ENCODE measurements around the gene ELF2.
"Not testable (repeated sequence)": the region's sequence is repeated elsewhere in the genome, so short reads cannot be mapped to it uniquely, and the experiment has no call there.

ELF2 gene

DNA sequence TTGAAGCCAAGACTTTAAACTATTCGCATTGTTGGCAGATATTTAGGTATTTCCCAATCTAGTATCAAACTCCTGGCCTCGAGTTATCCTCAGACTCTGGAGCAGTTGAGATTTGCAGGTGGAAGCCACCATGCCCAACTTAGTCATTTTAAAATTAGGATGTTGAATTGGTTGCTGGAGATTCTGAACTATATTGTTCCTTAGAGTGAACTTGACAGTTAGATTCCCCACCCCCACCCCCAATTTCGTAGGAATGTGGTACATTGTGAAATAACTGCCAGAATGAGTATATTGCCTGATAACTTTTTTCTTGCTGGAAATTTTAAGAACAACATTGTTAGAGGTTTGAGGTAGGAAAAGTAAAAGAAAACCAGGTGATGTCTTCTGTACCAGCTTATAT is 159.2 kb downstream of the ELF2 start:
- no peak for DNase-seq

DNA sequence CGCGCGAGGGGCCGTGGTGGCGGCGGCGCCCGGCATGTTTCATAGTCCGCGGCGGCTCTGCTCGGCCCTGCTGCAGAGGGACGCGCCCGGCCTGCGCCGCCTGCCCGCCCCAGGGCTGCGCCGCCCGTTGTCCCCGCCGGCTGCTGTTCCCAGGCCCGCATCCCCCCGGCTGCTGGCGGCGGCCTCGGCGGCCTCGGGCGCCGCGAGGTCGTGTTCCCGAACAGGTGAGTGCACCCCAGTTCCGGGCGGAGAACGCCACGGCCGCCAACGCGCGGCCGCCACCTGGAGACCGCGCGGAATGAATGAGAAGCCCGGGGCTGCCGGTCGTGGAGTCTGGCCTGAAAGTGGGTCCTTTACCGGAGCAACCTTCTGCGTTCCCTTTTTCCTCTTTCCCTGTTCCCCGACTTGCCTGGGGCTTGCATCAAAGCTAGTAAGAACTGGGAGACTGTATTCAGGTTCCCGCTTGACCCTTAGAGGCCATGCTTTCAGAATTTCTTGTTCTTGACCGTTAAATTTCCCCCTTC is 161.0 kb downstream of the ELF2 start:
- DNase-seq, result no peak

DNA sequence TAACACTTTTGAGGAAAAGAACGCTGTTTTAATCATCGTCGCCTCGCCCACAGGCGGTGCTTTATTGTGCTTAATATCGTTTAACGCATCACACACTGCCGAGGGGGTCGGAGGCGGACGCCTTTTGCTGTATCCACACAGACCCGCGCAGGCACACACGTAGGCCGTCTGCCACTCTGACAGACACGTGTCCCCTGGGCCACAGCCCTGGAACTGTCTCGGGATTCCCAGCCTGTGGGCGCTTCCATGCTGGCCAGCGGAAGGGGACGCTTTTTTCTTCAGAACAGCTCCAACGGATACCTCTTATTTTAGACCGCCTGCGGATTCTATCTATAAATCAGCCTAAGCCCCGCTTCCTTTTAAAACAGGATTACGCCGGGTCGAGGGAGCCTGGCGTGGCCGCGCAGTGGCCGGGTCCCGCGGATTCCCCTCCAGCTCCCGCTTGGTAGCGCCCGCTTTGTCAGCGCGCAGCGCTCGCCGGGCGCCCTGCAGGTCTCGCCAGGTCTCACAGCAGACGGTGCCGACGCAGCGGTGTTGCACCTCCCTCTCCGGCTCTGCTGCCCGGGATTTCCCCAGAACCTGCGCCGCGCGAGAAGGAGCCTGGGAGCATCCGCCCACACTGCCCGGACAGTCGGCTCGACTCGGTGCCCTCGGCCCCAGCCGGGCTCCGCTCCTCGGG is 161.6 kb downstream of the ELF2 start, which contains the start of gene NOCT:
Gene NOCT (plus strand): TSS at position 513 of the 679 bp plus-strand sequence. CDS start 201 bp downstream, outside the sequence.
- peak; percentile 30 for DNase-seq

DNA sequence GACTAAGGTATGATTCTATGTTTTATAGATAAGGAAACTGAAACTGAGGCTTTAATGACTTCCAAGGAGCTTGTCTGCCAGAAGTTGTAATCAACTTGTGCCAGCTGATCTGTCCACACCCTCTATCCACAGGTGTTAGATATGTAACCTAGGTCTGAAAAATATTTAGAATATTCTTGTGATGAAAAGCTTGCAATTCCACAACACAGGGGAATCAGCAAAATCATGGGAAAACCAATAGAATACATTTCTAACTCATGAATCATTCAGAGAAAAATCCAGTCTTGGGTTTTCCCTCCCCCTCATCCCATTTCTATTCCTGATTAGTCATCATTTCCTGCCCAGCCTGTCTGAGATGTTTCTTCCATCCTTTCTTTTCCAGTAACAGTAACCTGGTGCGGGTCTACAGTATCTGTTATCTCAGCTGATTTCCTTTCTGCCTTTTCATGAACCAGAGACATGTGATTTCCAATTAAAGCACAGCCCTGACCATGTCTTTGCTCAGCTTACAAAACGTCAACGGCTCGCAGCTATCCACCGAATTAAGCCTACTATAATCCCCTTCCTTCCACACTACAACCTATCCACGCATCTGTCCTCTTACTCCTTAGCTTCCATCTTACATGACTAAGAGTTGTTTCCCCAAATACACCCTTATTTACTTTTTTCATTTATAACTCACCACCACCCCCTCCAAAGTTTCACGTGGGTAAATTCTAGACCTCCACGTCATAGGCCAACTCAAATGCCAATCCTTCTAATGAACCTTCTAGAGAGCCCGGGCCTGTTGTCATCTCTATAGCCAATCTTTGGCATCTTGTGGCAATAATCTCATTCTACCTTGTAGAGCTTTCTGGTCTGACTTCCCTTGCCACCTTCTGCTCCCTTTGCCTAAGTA is 162.4 kb downstream of the ELF2 start:
- no peak for DNase-seq

DNA sequence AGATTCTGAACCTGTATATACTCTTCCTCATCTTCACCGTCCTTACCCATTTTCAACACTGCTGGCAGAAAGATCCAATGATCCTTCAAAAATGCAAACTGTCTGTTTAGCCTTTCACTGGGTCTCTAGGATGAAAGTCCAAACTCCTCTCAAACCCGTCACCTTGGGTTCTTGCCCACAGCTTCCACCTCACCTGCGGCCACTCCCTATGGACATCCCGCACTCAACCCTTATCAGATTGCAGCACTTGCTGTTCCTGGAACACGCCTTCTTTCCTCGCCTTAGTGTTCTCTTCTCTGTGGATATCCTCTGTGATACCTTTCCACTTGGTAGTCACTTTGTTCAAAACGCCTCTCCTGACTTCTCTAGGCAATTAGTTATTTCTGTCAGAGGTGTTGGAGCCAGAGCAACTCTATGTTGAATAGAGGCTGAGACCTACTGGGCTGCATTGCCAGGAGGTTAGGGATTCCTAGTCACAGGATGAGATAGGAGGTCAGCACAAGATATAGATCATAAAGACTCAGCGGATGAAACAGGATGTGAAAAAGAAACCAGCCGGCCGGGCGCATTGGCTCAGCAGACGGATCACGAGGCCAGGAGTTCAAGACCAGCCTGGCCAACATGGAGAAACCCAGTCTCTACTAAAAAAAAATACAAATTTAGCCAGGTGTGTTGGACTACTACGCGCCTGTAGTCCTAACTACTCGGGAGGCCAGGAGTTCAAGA is 165.6 kb downstream of the ELF2 start:
- no peak for DNase-seq

DNA sequence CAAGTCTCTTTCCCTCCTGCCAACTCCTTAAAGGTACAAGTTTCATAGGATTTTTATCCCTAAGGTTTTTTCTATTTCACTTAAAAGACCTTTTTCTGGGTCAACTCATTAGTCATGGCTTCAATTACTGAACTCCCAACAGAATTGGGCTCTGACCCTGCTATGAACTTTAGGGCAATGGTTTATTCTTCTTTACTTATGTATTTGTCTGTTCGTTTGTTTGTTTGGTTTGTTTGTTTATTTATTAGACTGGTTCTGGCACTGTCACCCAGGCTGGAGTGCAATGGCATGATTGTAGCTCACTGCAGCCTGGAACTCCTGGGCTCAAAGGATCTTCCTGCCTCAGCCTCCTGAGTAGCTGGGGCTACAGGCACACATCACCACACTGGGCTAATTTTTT is 167.3 kb downstream of the ELF2 start:
- DNase-seq, result no peak

DNA sequence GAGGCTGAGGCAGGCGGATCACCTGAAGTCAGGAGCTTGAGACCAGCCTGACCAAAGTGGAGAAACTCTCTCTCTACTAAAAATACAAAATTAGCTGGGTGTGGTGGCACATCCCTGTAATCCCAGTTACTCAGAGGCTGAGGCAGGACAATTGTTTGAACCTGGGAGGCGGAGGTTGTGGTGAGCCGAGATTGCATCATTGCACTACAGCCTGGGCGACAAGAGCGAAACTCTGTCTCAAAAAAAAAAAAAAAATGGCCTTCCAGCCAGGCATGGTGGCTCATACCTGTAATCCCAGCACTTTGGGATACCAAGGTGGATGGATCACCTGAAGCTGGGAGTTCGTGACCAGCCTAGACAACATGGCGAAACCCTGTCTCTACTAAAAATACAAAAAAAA is 168.7 kb downstream of the ELF2 start:
- DNase-seq, result not testable (repeated sequence)

DNA sequence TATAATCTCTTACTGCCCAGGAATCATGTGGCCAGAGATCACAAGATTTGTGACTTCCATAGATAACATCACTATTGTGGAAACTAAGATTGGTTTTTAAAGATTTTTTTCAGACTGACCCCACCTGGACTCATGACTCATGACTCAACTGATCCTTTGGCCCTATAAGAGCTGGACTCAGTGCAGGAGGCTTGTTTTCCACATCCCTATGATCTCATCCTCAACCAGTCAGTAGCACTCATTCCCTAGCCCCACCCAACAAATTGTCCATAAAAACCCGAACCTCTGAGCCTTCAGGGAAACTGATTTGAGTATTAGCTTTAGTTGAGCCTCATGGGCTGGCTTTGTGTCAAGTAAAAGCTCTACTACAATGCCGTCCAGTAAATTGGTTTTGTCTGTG is 169.4 kb downstream of the ELF2 start:
- DNase-seq, result no peak
